HuH-7 (cell line): ENCODE measurements around the gene MN1.

Source experiments
- DNase-seq: peaks from one replicate; pipeline ENCODE4 v3.0.0; 2011; ENCODE audit warnings: low spot score

The MN1 gene

GRCh38 chr22:27785831-27786230, 15.7 kb downstream of the MN1 start:
- no peak for DNase-seq

GRCh38 chr22:27784120-27784475, 17.5 kb downstream of the MN1 start:
- no peak for DNase-seq

- DNase-seq = no peak
Observed at GRCh38 chr22:27783436-27784119, 18.0 kb downstream of the MN1 start.

GRCh38 chr22:27782088-27782487, 19.5 kb downstream of the MN1 start:
- no peak for DNase-seq

GRCh38 chr22:27780161-27780575, 21.4 kb downstream of the MN1 start:
- DNase-seq = no peak

- DNase-seq = no peak
Observed at GRCh38 chr22:27779643-27780042, 21.9 kb downstream of the MN1 start.

- no peak for DNase-seq
Observed at GRCh38 chr22:27778294-27779090, 23.1 kb downstream of the MN1 start.

GRCh38 chr22:27777128-27777527, 24.4 kb downstream of the MN1 start:
- DNase-seq = no peak

GRCh38 chr22:27776650-27776958, 25.0 kb downstream of the MN1 start:
- DNase-seq = no peak

- DNase-seq = no peak
Observed at GRCh38 chr22:27775758-27776649, 25.6 kb downstream of the MN1 start.

- no peak for DNase-seq
Observed at GRCh38 chr22:27775087-27775698, 26.4 kb downstream of the MN1 start.

- no peak for DNase-seq
Observed at GRCh38 chr22:27774200-27774599, 27.4 kb downstream of the MN1 start.

- DNase-seq = no peak
Observed at GRCh38 chr22:27772984-27773498, 28.5 kb downstream of the MN1 start.

GRCh38 chr22:27772081-27772983, 29.2 kb downstream of the MN1 start:
- no peak for DNase-seq

GRCh38 chr22:27771637-27772036, 29.9 kb downstream of the MN1 start:
- DNase-seq = no peak

GRCh38 chr22:27769012-27769411, 32.5 kb downstream of the MN1 start:
- no peak for DNase-seq

- no peak for DNase-seq
Observed at GRCh38 chr22:27768027-27768653, 33.4 kb downstream of the MN1 start.

GRCh38 chr22:27766679-27767078, 34.9 kb downstream of the MN1 start:
- DNase-seq = no peak

GRCh38 chr22:27765706-27766291, 35.8 kb downstream of the MN1 start:
- DNase-seq = no peak

- no peak for DNase-seq
Observed at GRCh38 chr22:27764722-27765236, 36.8 kb downstream of the MN1 start.
